Suprapubic skin (tissue), 4 donors: ENCODE measurements around the gene MAG.

Experiments
- EP300 ChIP-seq: sonication (generic); formaldehyde crosslinking; IDR thresholded peaks from one replicate; pipeline ENCODE4 v1.6.1; 2017; ENCODE audit warnings: antibody characterized with exemption
- POLR2A ChIP-seq, 2 donors: fragments of 450-650 bp; IDR thresholded peaks; one replicate each; pipeline ENCODE4 v1.6.1; 2017; ENCODE audit warnings: antibody characterized with exemption in 2 of 2, mild to moderate bottlenecking in 2 of 2, moderate library complexity in 2 of 2
- POLR2AphosphoS5 ChIP-seq, 3 donors: sonication (generic); formaldehyde crosslinking; IDR thresholded peaks; one replicate each; pipeline ENCODE4 v1.6.1; 2017; ENCODE audit warnings: antibody characterized with exemption in 3 of 3
- TF ChIP-seq, protein P1 (sequence below), 2 donors: fragments of 200-600 bp in 1 of 2; fragments of 450-650 bp in 1 of 2; sonication (generic) in 1 of 2; IDR thresholded peaks; one replicate each; pipeline ENCODE4 v1.5.1; 2016 to 2019; ENCODE audit warnings: antibody characterized with exemption in 2 of 2, mild to moderate bottlenecking in 1 of 2, moderate library complexity in 1 of 2

DNA sequence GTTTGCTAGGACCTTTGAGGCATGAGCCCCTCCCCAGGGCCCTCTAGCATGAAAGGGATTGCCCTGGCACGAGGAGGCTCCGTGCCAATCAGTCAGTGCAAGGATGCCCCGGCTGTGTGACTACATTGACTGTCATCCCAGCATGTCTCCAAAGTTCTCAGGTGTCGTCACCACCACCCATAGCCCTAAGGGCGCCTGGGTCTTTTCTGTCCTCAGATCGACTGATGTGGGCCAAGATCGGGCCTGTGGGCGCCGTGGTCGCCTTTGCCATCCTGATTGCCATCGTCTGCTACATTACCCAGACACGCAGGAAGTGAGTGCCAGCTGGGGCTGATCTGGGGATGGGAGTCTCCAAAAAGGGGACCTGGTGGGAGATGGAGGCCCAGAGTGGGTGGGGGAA lies 18.4 kb downstream of the MAG start:
- TF ChIP-seq POLR2AphosphoS5 (IDR thresholded peaks at IDR 0.05) (no peak), EP300 (no peak), POLR2A (IDR thresholded peaks at IDR 0.05) (no peak)
- TF ChIP-seq, protein P1, sequence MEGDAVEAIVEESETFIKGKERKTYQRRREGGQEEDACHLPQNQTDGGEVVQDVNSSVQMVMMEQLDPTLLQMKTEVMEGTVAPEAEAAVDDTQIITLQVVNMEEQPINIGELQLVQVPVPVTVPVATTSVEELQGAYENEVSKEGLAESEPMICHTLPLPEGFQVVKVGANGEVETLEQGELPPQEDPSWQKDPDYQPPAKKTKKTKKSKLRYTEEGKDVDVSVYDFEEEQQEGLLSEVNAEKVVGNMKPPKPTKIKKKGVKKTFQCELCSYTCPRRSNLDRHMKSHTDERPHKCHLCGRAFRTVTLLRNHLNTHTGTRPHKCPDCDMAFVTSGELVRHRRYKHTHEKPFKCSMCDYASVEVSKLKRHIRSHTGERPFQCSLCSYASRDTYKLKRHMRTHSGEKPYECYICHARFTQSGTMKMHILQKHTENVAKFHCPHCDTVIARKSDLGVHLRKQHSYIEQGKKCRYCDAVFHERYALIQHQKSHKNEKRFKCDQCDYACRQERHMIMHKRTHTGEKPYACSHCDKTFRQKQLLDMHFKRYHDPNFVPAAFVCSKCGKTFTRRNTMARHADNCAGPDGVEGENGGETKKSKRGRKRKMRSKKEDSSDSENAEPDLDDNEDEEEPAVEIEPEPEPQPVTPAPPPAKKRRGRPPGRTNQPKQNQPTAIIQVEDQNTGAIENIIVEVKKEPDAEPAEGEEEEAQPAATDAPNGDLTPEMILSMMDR (IDR thresholded peaks at IDR 0.05) = no peak
